Pancreas (tissue), 10 donors: ENCODE data around the gene TSPAN15. TPM values are rescaled to one million over a fixed set of nuclear protein-coding genes. Genes with fewer than 3 reads are reported as not detected.

Experiments used
- ATAC-seq, 4 donors: fragments of 200-7000 bp; cut with Tn5 transposase; one replicate each; pipeline versions ENCODE4 v1.8.0 to v1.9.1; 2020; ENCODE audit warnings: mild to moderate bottlenecking in 4 of 4, moderate library complexity in 4 of 4
- DNase-seq, 6 donors: peaks; one replicate each; pipeline ENCODE4 v3.0.0-alpha.2; 2020
- FAIRE-seq: peaks from 2 replicates; lab custom pipeline; 2012; peaks lifted over from hg19 to GRCh38; lab: Jason Lieb, UNC
- H3K27ac ChIP-seq, 4 donors: fragments of 200-600 bp; sonication (generic); 1 replicate in 3 of 4; 2 replicates in 1 of 4; pipeline versions ENCODE4 v1.5.0 to v1.8.0; 2020
- H3K27me3 ChIP-seq, 4 donors: fragments of 200-600 bp; one replicate each; pipeline ENCODE4 v1.8.0; 2021
- H3K36me3 ChIP-seq, 3 donors: fragments of 200-600 bp; sonication (generic) in 1 of 3; one replicate each; pipeline versions ENCODE4 v1.5.0 to v1.8.0; 2020 to 2021
- H3K4me1 ChIP-seq, 3 donors: fragments of 200-600 bp; one replicate each; pipeline ENCODE4 v1.8.0; 2021
- H3K4me3 ChIP-seq, 4 donors: fragments of 200-600 bp; sonication (generic) in 2 of 4; one replicate each; pipeline versions ENCODE4 v1.5.0 to v1.8.0; 2020 to 2021
- H3K9me3 ChIP-seq, 4 donors: fragments of 200-600 bp; one replicate each; pipeline ENCODE4 v1.8.0; 2021
- CTCF ChIP-seq, 4 donors: fragments of 200-600 bp; sonication (generic) in 3 of 4; IDR thresholded peaks; one replicate each; pipeline versions ENCODE4 v1.5.0 to v1.8.0; 2021; ENCODE audit warnings: antibody characterized with exemption in 4 of 4
- WGBS, 2 donors: extraction: QIAGEN DNeasy Blood & Tissue Kit; methylation state at CpG; one replicate each; pipeline ENCODE4 v1.1.7; 2013; 5-methylcytosine and 5-hydroxymethylcytosine counted together
- intact Hi-C, 3 donors: fragments of 100-400 bp; cut with DNase I; formaldehyde crosslinking; loops; one replicate each; pipeline versions ENCODE4 v1.11.1 to v1.14.2; 2022
- polyA plus RNA-seq, 2 donors: library from polyadenylated mRNA; stranded (reverse); fragments of 200-250 nt; gene quantifications; one replicate each; pipeline ENCODE4 v1.2.3, GENCODE V29; 2013
- total RNA-seq, 6 donors: library from RNA; stranded (reverse); fragmentation: NEBNext Ultra II Directional in 4 of 6; extraction: Animal tissue kit (Norgen Biotek cat#: 25700) in 4 of 6; gene quantifications; one replicate each; pipeline versions ENCODE4 v1.2.1 to v1.2.4, GENCODE V29; 2021 to 2023
- donor health status: healthy with polysubstance abuse.
- donor health status: DM: no; HTN: no; CAD: no; lungs with moderate emphysema.
- donor health status: DM: no; HTN: no; CAD: no.
- donor health status: control.
- donor health status: control.
- donor health status: Bipolar disorder and iron deficiency.
- donor health status: DM: yes; HTN: yes; CAD: no.
- donor health status: DM: no; HTN: no; CAD: no.
- donor health status: DM: no; HTN: no; CAD: no.
- donor health status: DM: yes; HTN: yes; CAD: no.

The TSPAN15 gene
- total and polyA plus RNA-seq, 8 donors, result 10.9 to 49.2 (median 17.6) TPM

GRCh38 chr10:69495666-69496065 is 44.4 kb downstream of the TSPAN15 start:
- DNase-seq (no peak), FAIRE-seq (no peak), ATAC-seq (no peak)
- H3K36me3 ChIP-seq, result no peaks in the 10 kb centered on the region
- no peaks in the 10 kb centered on the region for H3K9me3 ChIP-seq
- no peak for TF ChIP-seq CTCF (IDR thresholded peaks at IDR 0.05)
- H3K4me3 ChIP-seq, result no peak overlapping the region
- intact Hi-C loops, result loop anchor here in 1 of 3 donors (10.0 kb wide), 1 partner anchor 261 kb away; no protein-coding TSS in a partner anchor
- WGBS, 2 donors, result 94 to 97% methylated on average over 3 of the region's 3 CpGs
- H3K27ac ChIP-seq, result no peak overlapping the region
- no peaks in the 10 kb centered on the region for H3K4me1 ChIP-seq
- no peaks in the 10 kb centered on the region for H3K27me3 ChIP-seq

GRCh38 chr10:69496352-69497230 is 45.3 kb downstream of the TSPAN15 start:
- H3K9me3 ChIP-seq, result no peaks in the 10 kb centered on the region
- FAIRE-seq, result no peak
- 63 to 78% methylated on average over 6 of the region's 6 CpGs for WGBS, 2 donors
- no peak for TF ChIP-seq CTCF (IDR thresholded peaks at IDR 0.05)
- DNase-seq, result no peak
- no peak overlapping the region for H3K4me3 ChIP-seq
- H3K4me1 ChIP-seq, result no peaks in the 10 kb centered on the region
- ATAC-seq, result no peak
- no peaks in the 10 kb centered on the region for H3K27me3 ChIP-seq
- no peaks in the 10 kb centered on the region for H3K36me3 ChIP-seq
- no peak overlapping the region for H3K27ac ChIP-seq
- intact Hi-C loops, result loop anchor here in 1 of 3 donors (10.0 kb wide), 1 partner anchor 262 kb away; no protein-coding TSS in a partner anchor

GRCh38 chr10:69497231-69497561 is 45.9 kb downstream of the TSPAN15 start:
- no peak overlapping the region for H3K27ac ChIP-seq

GRCh38 chr10:69497611-69498390 is 46.5 kb downstream of the TSPAN15 start:
- ATAC-seq (peak in 1 of 4 donors; percentile 15), FAIRE-seq (no peak), DNase-seq (no peak)
- no peaks in the 10 kb centered on the region for H3K36me3 ChIP-seq
- H3K4me3 ChIP-seq, result no peak overlapping the region
- H3K27ac ChIP-seq, result no peak overlapping the region
- 76 to 92% methylated on average over 10 to 11 of the region's 11 CpGs for WGBS, 2 donors
- intact Hi-C loops, result loop anchor here in 1 of 3 donors (10.0 kb wide), 1 partner anchor 263 kb away; no protein-coding TSS in a partner anchor
- no peaks in the 10 kb centered on the region for H3K9me3 ChIP-seq
- no peak for TF ChIP-seq CTCF (IDR thresholded peaks at IDR 0.05)
- H3K4me1 ChIP-seq, result no peaks in the 10 kb centered on the region
- H3K27me3 ChIP-seq, result no peaks in the 10 kb centered on the region

More at GRCh38 chr10:69497231-69497561, 45.9 kb downstream of the TSPAN15 start:
- no peak for TF ChIP-seq CTCF (IDR thresholded peaks at IDR 0.05)
- WGBS, 2 donors, result 67 to 80% methylated on average over 5 of the region's 5 CpGs
- H3K4me3 ChIP-seq, result no peak overlapping the region
- intact Hi-C loops, result loop anchor here in 1 of 3 donors (10.0 kb wide), 1 partner anchor 262 kb away; no protein-coding TSS in a partner anchor
- DNase-seq (no peak), ATAC-seq (no peak), FAIRE-seq (no peak)
- H3K36me3 ChIP-seq, result no peaks in the 10 kb centered on the region
- no peaks in the 10 kb centered on the region for H3K27me3 ChIP-seq
- no peaks in the 10 kb centered on the region for H3K4me1 ChIP-seq
- no peaks in the 10 kb centered on the region for H3K9me3 ChIP-seq
